Lung (tissue), 12 donors: Measurements from ENCODE around the gene MLANA. TPM values are rescaled to one million over a fixed set of nuclear protein-coding genes. Genes with fewer than 3 reads are reported as not detected.

ENCODE experiments used
- ATAC-seq: fragments of 200-7000 bp; cut with Tn5 transposase; one replicate; pipeline ENCODE4 v1.9.1; 2020; ENCODE audit warnings: moderate number of reproducible peaks; ENCODE audit not compliant: insufficient read depth, low FRiP score
- DNase-seq, 3 donors: peaks; one replicate each; pipeline ENCODE4 v3.0.0-alpha.2; 2013 to 2017
- H3K27ac ChIP-seq, 2 donors: one replicate each; pipeline ENCODE4 v1.5.1; 2013; ENCODE audit warnings: mild to moderate bottlenecking in 2 of 2, moderate library complexity in 2 of 2, control low read depth in 1 of 2, inconsistent platforms in 1 of 2, low read depth in 1 of 2, low read length in 1 of 2
- H3K27me3 ChIP-seq, 3 donors: one replicate each; pipeline ENCODE4 v1.5.1; 2013; ENCODE audit warnings: low read length in 2 of 3; ENCODE audit not compliant: control insufficient read depth in 3 of 3, insufficient read depth in 3 of 3
- H3K36me3 ChIP-seq, 4 donors: one replicate each; pipeline ENCODE4 v1.5.1; 2013; ENCODE audit warnings: low read length in 4 of 4, mild to moderate bottlenecking in 1 of 4, moderate library complexity in 1 of 4; ENCODE audit not compliant: control insufficient read depth in 4 of 4, insufficient read depth in 4 of 4
- H3K4me1 ChIP-seq, 5 donors: one replicate each; pipeline ENCODE4 v1.5.1; 2013; ENCODE audit warnings: low read length in 5 of 5, mild to moderate bottlenecking in 2 of 5, moderate library complexity in 1 of 5; ENCODE audit not compliant: control insufficient read depth in 5 of 5, insufficient read depth in 5 of 5
- H3K4me3 ChIP-seq: one replicate; pipeline ENCODE4 v1.5.1; 2013; ENCODE audit warnings: mild to moderate bottlenecking, control low read depth, moderate library complexity
- H3K9ac ChIP-seq, 2 donors: one replicate each; pipeline ENCODE4 v1.5.1; 2013; ENCODE audit warnings: low read length in 2 of 2, control low read depth in 1 of 2; ENCODE audit not compliant: insufficient read depth in 1 of 2
- H3K9me3 ChIP-seq, 4 donors: one replicate each; pipeline ENCODE4 v1.5.1; 2013; ENCODE audit warnings: low read length in 3 of 4, mild to moderate bottlenecking in 1 of 4, moderate library complexity in 1 of 4; ENCODE audit not compliant: control insufficient read depth in 4 of 4, insufficient read depth in 3 of 4
- WGBS, 2 donors: extraction: QIAGEN DNeasy Blood & Tissue Kit; methylation state at CpG; one replicate each; pipeline ENCODE4 v1.1.7; 2013; 5-methylcytosine and 5-hydroxymethylcytosine counted together
- polyA plus RNA-seq, 2 donors: library from polyadenylated mRNA; stranded (reverse); fragments of 200-250 nt; gene quantifications; one replicate each; pipeline ENCODE4 v1.2.1, GENCODE V29; 2013
- total RNA-seq, 2 donors: library from RNA; depleted of rRNA in 1 of 2; stranded (reverse); fragments of >200 nt in 1 of 2; gene quantifications; one replicate each; pipeline ENCODE4 v1.2.1, GENCODE V29; 2014 to 2021
- TF ChIP-seq, protein P1 (sequence below): IDR thresholded peaks from 2 replicates; pipeline ENCODE4 v1.5.1; 2012; ENCODE audit warnings: mild to moderate bottlenecking; ENCODE audit errors: control extremely low read depth, extremely low read depth
- donor health status: control.
- donor health status: control.
- donor health status: Bipolar disorder and iron deficiency.
- donor health status: healthy.
- donor health status: DM: yes; HTN: yes; CAD: no.

The MLANA gene
- total and polyA plus RNA-seq, 4 donors = not detected

- H3K4me1 ChIP-seq = no peaks in the 10 kb centered on the region
- ATAC-seq (no peak), DNase-seq (no peak)
- H3K36me3 ChIP-seq = peaks cover 0 to 15% (median 2%) of the 10 kb centered on the region in 4 donors
- no peak overlapping the region for H3K27ac ChIP-seq
- H3K27me3 ChIP-seq = no peaks in the 10 kb centered on the region
- no peak overlapping the region for H3K9ac ChIP-seq
- no peaks in the 10 kb centered on the region for H3K9me3 ChIP-seq
- no peak overlapping the region for H3K4me3 ChIP-seq
- TF ChIP-seq, protein P1, sequence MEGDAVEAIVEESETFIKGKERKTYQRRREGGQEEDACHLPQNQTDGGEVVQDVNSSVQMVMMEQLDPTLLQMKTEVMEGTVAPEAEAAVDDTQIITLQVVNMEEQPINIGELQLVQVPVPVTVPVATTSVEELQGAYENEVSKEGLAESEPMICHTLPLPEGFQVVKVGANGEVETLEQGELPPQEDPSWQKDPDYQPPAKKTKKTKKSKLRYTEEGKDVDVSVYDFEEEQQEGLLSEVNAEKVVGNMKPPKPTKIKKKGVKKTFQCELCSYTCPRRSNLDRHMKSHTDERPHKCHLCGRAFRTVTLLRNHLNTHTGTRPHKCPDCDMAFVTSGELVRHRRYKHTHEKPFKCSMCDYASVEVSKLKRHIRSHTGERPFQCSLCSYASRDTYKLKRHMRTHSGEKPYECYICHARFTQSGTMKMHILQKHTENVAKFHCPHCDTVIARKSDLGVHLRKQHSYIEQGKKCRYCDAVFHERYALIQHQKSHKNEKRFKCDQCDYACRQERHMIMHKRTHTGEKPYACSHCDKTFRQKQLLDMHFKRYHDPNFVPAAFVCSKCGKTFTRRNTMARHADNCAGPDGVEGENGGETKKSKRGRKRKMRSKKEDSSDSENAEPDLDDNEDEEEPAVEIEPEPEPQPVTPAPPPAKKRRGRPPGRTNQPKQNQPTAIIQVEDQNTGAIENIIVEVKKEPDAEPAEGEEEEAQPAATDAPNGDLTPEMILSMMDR = no peak
Measured at GRCh38 chr9:5902377-5902776, 11.7 kb downstream of the MLANA start.

GRCh38 chr9:5908918-5909317 lies 18.2 kb downstream of the MLANA start:
- WGBS, 2 donors = 96 to 99% methylated on average over 3 of the region's 3 CpGs
- no peak overlapping the region for H3K27ac ChIP-seq
- no peaks in the 10 kb centered on the region for H3K27me3 ChIP-seq
- ATAC-seq (no peak), DNase-seq (no peak)
- no peak overlapping the region for H3K9ac ChIP-seq
- H3K4me3 ChIP-seq = no peak overlapping the region
- no peaks in the 10 kb centered on the region for H3K4me1 ChIP-seq
- TF ChIP-seq, protein P1 = no peak
- no peaks in the 10 kb centered on the region for H3K9me3 ChIP-seq
- H3K36me3 ChIP-seq = peaks cover 0 to 2% (median 0%) of the 10 kb centered on the region in 4 donors

GRCh38 chr9:5909976-5910375 lies 19.3 kb downstream of the MLANA start:
- peaks cover 0 to 2% (median 0%) of the 10 kb centered on the region in 4 donors for H3K36me3 ChIP-seq
- no peak for ATAC-seq
- H3K27me3 ChIP-seq = no peaks in the 10 kb centered on the region
- no peaks in the 10 kb centered on the region for H3K4me1 ChIP-seq
- no peak overlapping the region for H3K27ac ChIP-seq
- no peak overlapping the region for H3K9ac ChIP-seq
- TF ChIP-seq, protein P1 = no peak
- no peak for DNase-seq
- H3K9me3 ChIP-seq = no peaks in the 10 kb centered on the region
- no peak overlapping the region for H3K4me3 ChIP-seq
- WGBS, 2 donors = 85 to 98% methylated on average over 3 of the region's 3 CpGs

GRCh38 chr9:5910413-5911057 lies 19.8 kb downstream of the MLANA start:
- no peak overlapping the region for H3K4me3 ChIP-seq
- TF ChIP-seq, protein P1 = no peak
- no peak overlapping the region for H3K27ac ChIP-seq
- H3K9ac ChIP-seq = no peak overlapping the region
- H3K4me1 ChIP-seq = no peaks in the 10 kb centered on the region
- H3K27me3 ChIP-seq = no peaks in the 10 kb centered on the region
- no peak for ATAC-seq
- WGBS, 2 donors = 82 to 90% methylated on average over 1 of the region's 1 CpG
- peaks cover 0 to 2% (median 0%) of the 10 kb centered on the region in 4 donors for H3K36me3 ChIP-seq
- no peak for DNase-seq
- no peaks in the 10 kb centered on the region for H3K9me3 ChIP-seq
